HepG2 (cell line): ENCODE results near the gene VAMP2.

ENCODE experiments used
- CTCF ChIP-seq: sonication (generic); formaldehyde crosslinking; IDR thresholded peaks from 2 replicates; pipeline ENCODE4 v1.5.0; 2020; ENCODE audit warnings: mild to moderate bottlenecking, missing genetic modification reagents, moderate library complexity
- ERF ChIP-seq: IDR thresholded peaks from 2 replicates; pipeline ENCODE4 v1.6.1; 2018; ENCODE audit warnings: missing biosample characterization, missing genetic modification reagents
- FOSL2 ChIP-seq: sonication (generic); formaldehyde crosslinking; IDR thresholded peaks from 2 replicates; pipeline ENCODE4 v1.4.0; 2020; ENCODE audit warnings: missing genetic modification reagents
- POLR2AphosphoS5 ChIP-seq: IDR thresholded peaks from 2 replicates; pipeline ENCODE4 v1.6.1; 2012; ENCODE audit warnings: low read depth, low read length
- TCF12 ChIP-seq, 2 experiments: fragments of 450-650 bp in 1 of 2; sonication (generic) in 1 of 2; formaldehyde crosslinking in 1 of 2; IDR thresholded peaks; 2 replicates each; pipeline versions ENCODE4 v1.6.1 to v1.8.0; 2017 to 2022; ENCODE audit warnings: antibody characterized with exemption in 1 of 2, mild to moderate bottlenecking in 1 of 2, missing genetic modification reagents in 1 of 2, moderate library complexity in 1 of 2
- XRCC5 ChIP-seq: fragments of 200-400 bp; formaldehyde crosslinking; optimal IDR thresholded peaks from 2 replicates; pipeline ENCODE3; 2017; ENCODE audit warnings: mild to moderate bottlenecking, low read length
- ZSCAN30 ChIP-seq: sonication (generic); formaldehyde crosslinking; IDR thresholded peaks from 2 replicates; pipeline ENCODE4 v1.5.0; 2020; ENCODE audit warnings: mild to moderate bottlenecking, missing genetic modification reagents

DNA sequence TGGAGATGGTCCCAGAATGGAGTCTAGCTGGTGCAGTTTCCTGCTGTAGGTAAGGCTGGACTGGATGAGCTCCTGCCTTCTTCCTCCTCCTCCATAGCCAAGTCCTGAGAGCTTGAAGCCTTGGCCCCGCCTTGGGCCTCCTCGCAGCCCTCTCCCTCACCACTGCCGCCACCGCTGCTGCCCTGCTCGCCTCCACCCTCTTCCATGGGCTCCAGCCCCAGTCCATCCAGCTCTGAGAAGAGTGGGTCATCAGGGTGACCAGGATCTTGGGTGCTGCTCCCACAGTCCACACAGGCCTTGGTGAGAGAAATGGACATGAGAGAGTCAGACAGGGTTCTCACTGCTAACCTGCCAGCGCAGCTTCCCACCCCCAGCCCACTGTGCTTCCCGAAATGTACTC, 21.7 kb downstream of the VAMP2 start:
- no peak for TF ChIP-seq ERF
- no peak for TF ChIP-seq CTCF (CRISPR knock-in tag)
- no peak for TF ChIP-seq ZSCAN30 (CRISPR knock-in tag)
- TF ChIP-seq POLR2AphosphoS5 = no peak
- TF ChIP-seq TCF12 (IDR thresholded peaks at IDR 0.05) = no peak
- TF ChIP-seq TCF12 (CRISPR knock-in tag; IDR thresholded peaks at IDR 0.05) = no peak
- TF ChIP-seq FOSL2 = no peak
- TF ChIP-seq XRCC5 = no peak
